ENCODE results near the gene CDIP1.

CDIP1 gene

GRCh38 chr16:4515611-4516233 lies 22.9 kb downstream of the CDIP1 start:
- DNase-seq (ENCODE audit: low read depth) = no peak
- TF ChIP-seq CTCF (conservative IDR thresholded peaks at IDR 0.05; ENCODE audit: low read depth, low read length) = no peak
- H3K4me3 ChIP-seq (ENCODE audit: low read length) = no peak overlapping the region

DNA sequence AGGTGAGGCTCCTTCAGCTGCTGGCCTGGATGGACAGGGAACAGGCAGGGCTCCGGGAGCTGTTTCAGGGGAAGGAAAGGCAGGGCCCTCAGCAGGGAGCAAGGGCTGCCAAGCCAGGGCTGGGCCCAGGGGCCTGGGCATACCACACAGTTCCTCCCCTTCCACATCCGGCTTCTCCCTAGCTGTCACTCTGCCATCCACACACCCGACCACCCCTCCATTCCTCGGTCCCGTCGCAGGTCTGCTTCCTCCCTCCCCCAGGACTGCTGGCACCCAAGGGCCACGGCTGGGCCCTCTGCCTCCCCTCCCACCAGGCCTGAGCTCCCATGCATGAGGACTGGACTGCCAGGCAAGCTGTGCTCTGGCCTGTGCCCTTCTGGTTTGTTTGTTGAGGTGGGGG lies 24.0 kb downstream of the CDIP1 start:
- no peak overlapping the region for H3K4me3 ChIP-seq (ENCODE audit: low read length)
- no peak for TF ChIP-seq CTCF (conservative IDR thresholded peaks at IDR 0.05; ENCODE audit: low read depth, low read length)
- DNase-seq (ENCODE audit: low read depth) = no peak

- H3K4me3 ChIP-seq (ENCODE audit: low read length) = no peak overlapping the region
- TF ChIP-seq CTCF (conservative IDR thresholded peaks at IDR 0.05; ENCODE audit: low read depth, low read length) = no peak
- DNase-seq (ENCODE audit: low read depth) = no peak
These were observed 24.7 kb downstream of the CDIP1 start for GRCh38 chr16:4513881-4514280.

GRCh38 chr16:4513086-4513860 lies 25.3 kb downstream of the CDIP1 start:
- DNase-seq (ENCODE audit: low read depth) = no peak
- TF ChIP-seq CTCF (conservative IDR thresholded peaks at IDR 0.05; ENCODE audit: low read depth, low read length) = no peak
- H3K4me3 ChIP-seq (ENCODE audit: low read length) = no peak overlapping the region

DNA sequence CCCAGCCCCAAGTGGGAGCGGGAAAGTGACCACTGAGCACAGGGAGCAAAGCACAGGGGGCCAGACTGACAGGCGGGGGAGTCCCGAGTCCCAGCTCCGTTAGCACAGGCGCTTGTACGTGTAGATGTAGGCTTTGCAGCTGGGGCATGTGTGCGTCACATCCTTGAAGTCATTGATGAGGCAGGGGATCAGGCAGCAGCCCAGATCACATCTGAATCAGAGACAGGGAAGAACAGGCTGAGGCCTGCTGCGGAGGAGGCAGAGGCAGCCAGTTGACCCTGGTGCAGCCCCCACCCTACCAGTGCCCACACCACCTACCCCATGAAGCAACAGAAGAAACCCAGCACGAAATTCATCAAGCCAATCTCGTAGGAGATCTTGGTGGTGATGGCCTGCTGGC lies 26.1 kb downstream of the CDIP1 start:
- no peak for TF ChIP-seq CTCF (conservative IDR thresholded peaks at IDR 0.05; ENCODE audit: low read depth, low read length)
- no peak overlapping the region for H3K4me3 ChIP-seq (ENCODE audit: low read length)
- DNase-seq (ENCODE audit: low read depth) = no peak

DNA sequence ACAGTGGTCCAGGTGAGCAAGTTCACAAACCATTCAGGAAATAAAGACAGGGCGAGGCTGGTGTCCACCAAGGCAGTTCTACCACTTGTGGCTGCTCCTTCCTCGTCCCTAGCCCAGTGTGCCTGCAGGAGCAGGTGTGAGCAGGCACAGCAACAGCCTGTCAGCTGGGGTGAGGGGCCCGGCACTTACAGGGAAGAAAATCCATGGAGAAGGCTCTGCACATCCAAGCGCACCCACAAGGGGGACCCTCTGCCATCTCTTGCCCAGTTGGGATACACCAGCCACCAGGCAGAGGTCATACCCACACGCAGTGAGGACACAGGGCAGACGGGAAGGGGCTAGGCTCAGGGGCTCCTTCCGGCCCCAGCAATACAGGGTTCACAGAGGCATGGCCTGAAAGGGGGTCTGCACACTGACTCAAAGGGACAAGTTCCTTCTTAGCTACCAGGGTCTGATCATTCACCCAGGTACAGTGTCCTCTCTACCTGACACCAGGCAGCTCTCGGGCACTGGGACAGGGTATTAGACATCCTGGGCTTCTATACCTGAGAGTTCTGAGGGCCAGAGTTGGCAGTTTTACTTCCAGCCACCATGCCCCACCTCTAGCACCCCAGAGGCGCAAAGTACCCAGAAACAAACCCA lies 27.0 kb downstream of the CDIP1 start:
- no peak for DNase-seq (ENCODE audit: low read depth)
- TF ChIP-seq CTCF (conservative IDR thresholded peaks at IDR 0.05; ENCODE audit: low read depth, low read length) = peak; percentile 77
- no peak overlapping the region for H3K4me3 ChIP-seq (ENCODE audit: low read length)

Data from retinal pigment epithelial cell (primary cell).